Measurements from ENCODE around the gene MRPS11. TPM values are rescaled to one million over a fixed set of nuclear protein-coding genes. Genes with fewer than 3 reads are reported as not detected.

MRPS11 gene
- total RNA-seq, 1 experiment from 2014 or later = 47.4 TPM

DNA sequence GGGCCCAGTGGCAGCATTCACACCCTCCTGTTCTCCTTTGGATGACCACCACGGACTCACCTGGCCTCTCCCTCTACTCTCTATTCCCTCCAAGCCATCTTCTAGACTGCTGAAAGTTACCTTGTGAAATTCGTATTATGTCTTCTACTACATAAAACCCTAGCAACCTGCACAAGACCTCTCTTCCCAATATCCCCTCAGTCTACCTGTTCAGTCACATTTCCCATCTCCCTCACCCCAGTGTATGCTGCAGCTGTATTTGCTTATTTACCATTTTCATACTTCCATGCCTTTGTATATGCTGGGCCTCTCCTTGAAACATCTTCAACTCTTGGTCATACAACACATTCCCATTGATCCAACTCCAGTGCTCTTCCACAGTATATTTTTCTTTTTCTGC lies 43.7 kb downstream of the MRPS11 start:
- Histone ChIP-seq H3K9ac (ENCODE audit: low read length) (no peak overlapping the region), H4K20me1 (ENCODE audit: insufficient read depth) (no peaks in the 10 kb centered on the region), H3K4me3 (replicated peaks in 1 of 2; ENCODE audit: low read depth in 1 of 2, low read length in 2 of 2) (no peak overlapping the region), H3K4me1 (ENCODE audit: control insufficient read depth in 1 of 2, insufficient read depth in 2 of 2, low read length in 2 of 2) (peaks cover 0 to 7% of the 10 kb centered on the region in 2 experiments; a peak in 2 of 4 replicates), H3K9me2 (ENCODE audit: insufficient read depth) (no peaks in the 10 kb centered on the region), H3K36me3 (ENCODE audit: control insufficient read depth in 1 of 2, insufficient read depth in 2 of 2, low read length in 2 of 2) (no peaks in the 10 kb centered on the region), H3K27ac (ENCODE audit: low read depth, low read length) (no peak overlapping the region), H3K27me3 (ENCODE audit: insufficient read depth, low read length) (no peaks in the 10 kb centered on the region), H3K79me2 (ENCODE audit: insufficient read depth, low read length) (no peaks in the 10 kb centered on the region), H3K9me3 (ENCODE audit: control insufficient read depth in 1 of 2, insufficient read depth in 1 of 2, low read depth in 1 of 2, low read length in 2 of 2) (no peaks in the 10 kb centered on the region), H3K4me2 (ENCODE audit: low read length) (no peak overlapping the region), H2AFZ (ENCODE audit: low read depth, low read length, poor library complexity, severe bottlenecking) (no peak overlapping the region)
- CTCF ChIA-PET = no interaction called here
- POLR2A ChIA-PET = no interaction called here
- RAD21 ChIA-PET (ENCODE audit: low non-redundant PET in 1 of 2, low total read pairs in 2 of 2, uncharacterized antibody in 2 of 2, unreplicated experiment in 2 of 2) = no interaction called here
- TF ChIP-seq, protein P1, sequence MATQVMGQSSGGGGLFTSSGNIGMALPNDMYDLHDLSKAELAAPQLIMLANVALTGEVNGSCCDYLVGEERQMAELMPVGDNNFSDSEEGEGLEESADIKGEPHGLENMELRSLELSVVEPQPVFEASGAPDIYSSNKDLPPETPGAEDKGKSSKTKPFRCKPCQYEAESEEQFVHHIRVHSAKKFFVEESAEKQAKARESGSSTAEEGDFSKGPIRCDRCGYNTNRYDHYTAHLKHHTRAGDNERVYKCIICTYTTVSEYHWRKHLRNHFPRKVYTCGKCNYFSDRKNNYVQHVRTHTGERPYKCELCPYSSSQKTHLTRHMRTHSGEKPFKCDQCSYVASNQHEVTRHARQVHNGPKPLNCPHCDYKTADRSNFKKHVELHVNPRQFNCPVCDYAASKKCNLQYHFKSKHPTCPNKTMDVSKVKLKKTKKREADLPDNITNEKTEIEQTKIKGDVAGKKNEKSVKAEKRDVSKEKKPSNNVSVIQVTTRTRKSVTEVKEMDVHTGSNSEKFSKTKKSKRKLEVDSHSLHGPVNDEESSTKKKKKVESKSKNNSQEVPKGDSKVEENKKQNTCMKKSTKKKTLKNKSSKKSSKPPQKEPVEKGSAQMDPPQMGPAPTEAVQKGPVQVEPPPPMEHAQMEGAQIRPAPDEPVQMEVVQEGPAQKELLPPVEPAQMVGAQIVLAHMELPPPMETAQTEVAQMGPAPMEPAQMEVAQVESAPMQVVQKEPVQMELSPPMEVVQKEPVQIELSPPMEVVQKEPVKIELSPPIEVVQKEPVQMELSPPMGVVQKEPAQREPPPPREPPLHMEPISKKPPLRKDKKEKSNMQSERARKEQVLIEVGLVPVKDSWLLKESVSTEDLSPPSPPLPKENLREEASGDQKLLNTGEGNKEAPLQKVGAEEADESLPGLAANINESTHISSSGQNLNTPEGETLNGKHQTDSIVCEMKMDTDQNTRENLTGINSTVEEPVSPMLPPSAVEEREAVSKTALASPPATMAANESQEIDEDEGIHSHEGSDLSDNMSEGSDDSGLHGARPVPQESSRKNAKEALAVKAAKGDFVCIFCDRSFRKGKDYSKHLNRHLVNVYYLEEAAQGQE (IDR thresholded peaks at IDR 0.05; ENCODE audit: low read depth) = no peak
- TF ChIP-seq, protein P2, sequence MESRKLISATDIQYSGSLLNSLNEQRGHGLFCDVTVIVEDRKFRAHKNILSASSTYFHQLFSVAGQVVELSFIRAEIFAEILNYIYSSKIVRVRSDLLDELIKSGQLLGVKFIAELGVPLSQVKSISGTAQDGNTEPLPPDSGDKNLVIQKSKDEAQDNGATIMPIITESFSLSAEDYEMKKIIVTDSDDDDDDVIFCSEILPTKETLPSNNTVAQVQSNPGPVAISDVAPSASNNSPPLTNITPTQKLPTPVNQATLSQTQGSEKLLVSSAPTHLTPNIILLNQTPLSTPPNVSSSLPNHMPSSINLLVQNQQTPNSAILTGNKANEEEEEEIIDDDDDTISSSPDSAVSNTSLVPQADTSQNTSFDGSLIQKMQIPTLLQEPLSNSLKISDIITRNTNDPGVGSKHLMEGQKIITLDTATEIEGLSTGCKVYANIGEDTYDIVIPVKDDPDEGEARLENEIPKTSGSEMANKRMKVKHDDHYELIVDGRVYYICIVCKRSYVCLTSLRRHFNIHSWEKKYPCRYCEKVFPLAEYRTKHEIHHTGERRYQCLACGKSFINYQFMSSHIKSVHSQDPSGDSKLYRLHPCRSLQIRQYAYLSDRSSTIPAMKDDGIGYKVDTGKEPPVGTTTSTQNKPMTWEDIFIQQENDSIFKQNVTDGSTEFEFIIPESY (IDR thresholded peaks at IDR 0.05; ENCODE audit: extremely low read depth, insufficient replicate concordance, low read length) = no peak
- no peak for TF ChIP-seq YY1 (IDR thresholded peaks at IDR 0.05; ENCODE audit: extremely low read depth, insufficient replicate concordance, low read depth, low read length)
- no peak for TF ChIP-seq EZH2phosphoT487 (IDR thresholded peaks at IDR 0.05; ENCODE audit: borderline replicate concordance)
- TF ChIP-seq, protein P3, sequence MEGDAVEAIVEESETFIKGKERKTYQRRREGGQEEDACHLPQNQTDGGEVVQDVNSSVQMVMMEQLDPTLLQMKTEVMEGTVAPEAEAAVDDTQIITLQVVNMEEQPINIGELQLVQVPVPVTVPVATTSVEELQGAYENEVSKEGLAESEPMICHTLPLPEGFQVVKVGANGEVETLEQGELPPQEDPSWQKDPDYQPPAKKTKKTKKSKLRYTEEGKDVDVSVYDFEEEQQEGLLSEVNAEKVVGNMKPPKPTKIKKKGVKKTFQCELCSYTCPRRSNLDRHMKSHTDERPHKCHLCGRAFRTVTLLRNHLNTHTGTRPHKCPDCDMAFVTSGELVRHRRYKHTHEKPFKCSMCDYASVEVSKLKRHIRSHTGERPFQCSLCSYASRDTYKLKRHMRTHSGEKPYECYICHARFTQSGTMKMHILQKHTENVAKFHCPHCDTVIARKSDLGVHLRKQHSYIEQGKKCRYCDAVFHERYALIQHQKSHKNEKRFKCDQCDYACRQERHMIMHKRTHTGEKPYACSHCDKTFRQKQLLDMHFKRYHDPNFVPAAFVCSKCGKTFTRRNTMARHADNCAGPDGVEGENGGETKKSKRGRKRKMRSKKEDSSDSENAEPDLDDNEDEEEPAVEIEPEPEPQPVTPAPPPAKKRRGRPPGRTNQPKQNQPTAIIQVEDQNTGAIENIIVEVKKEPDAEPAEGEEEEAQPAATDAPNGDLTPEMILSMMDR (IDR thresholded peaks at IDR 0.05 in 2 of 3, conservative IDR thresholded peaks at IDR 0.05 in 1 of 3; ENCODE audit: borderline replicate concordance in 1 of 3, insufficient read depth in 1 of 3, low read depth in 2 of 3, low read length in 2 of 3) = no peak
- no peak for TF ChIP-seq CBX3 (IDR thresholded peaks at IDR 0.05; ENCODE audit: low read depth)
- no peak for TF ChIP-seq TCF7L2 (IDR thresholded peaks at IDR 0.05; ENCODE audit: borderline replicate concordance, extremely low read depth, insufficient read depth, insufficient read length)
- no peak for TF ChIP-seq POLR2AphosphoS5 (IDR thresholded peaks at IDR 0.05; ENCODE audit: low read depth, low read length)
- no peak for TF ChIP-seq POLR2A (IDR thresholded peaks at IDR 0.05; ENCODE audit: borderline replicate concordance, extremely low read depth, insufficient read depth, insufficient read length)
- no peak for TF ChIP-seq CEBPB (IDR thresholded peaks at IDR 0.05; ENCODE audit: low read depth)
- TF ChIP-seq JUND (IDR thresholded peaks at IDR 0.05) = no peak
- DNase-seq (ENCODE audit: low read depth, low spot score) (no peak), ATAC-seq (no peak)
- intact Hi-C loops (cut with micrococcal nuclease) = no loop called here
- no TSS peak for BruUV-seq (replicated peaks)

Data from HCT116 (cell line).